Neural cell (in vitro differentiated cells): ENCODE results near the gene CHRNB4. TPM values are rescaled to one million over a fixed set of nuclear protein-coding genes. Genes with fewer than 3 reads are reported as not detected.

Experiments used
- H2AFZ ChIP-seq: fragments of 200-600, 300-800 bp; sonication (generic), shearing (Covaris generic); 2 replicates; pipeline ENCODE4 v1.6.0; 2014; ENCODE audit warnings: low read depth, mild to moderate bottlenecking, antibody characterized with exemption, low read length, moderate library complexity
- H3F3A ChIP-seq: fragments of 200-600 bp; shearing (Covaris generic); 2 replicates; pipeline ENCODE4 v1.6.1; 2016; ENCODE audit warnings: mild to moderate bottlenecking, moderate library complexity, mixed read lengths, antibody characterized with exemption, low read length; ENCODE audit not compliant: insufficient read depth, poor library complexity, severe bottlenecking
- H3K27ac ChIP-seq: fragments of 200-600, 300-800 bp; sonication (generic), shearing (Covaris generic); 2 replicates; pipeline ENCODE4 v1.5.1; 2014; ENCODE audit warnings: mild to moderate bottlenecking, low read length, moderate library complexity
- H3K27me3 ChIP-seq: fragments of 300-800, 200-600 bp; sonication (generic), shearing (Covaris generic); 2 replicates; pipeline ENCODE4 v1.6.0; 2014; ENCODE audit warnings: mild to moderate bottlenecking, low read depth, low read length, moderate library complexity; ENCODE audit not compliant: insufficient read depth
- H3K36me3 ChIP-seq: fragments of 300-800, 200-600 bp; sonication (generic), shearing (Covaris generic); 2 replicates; pipeline ENCODE4 v1.5.1; 2014; ENCODE audit warnings: mild to moderate bottlenecking, antibody characterized with exemption, low read length, moderate library complexity; ENCODE audit not compliant: insufficient read depth
- H3K4me2 ChIP-seq: fragments of 300-800, 200-600 bp; sonication (generic), shearing (Covaris generic); 2 replicates; pipeline ENCODE4 v1.6.0; 2014; ENCODE audit warnings: mild to moderate bottlenecking, low read length
- H3K4me3 ChIP-seq: fragments of 300-800, 200-600 bp; sonication (generic), shearing (Covaris generic); 2 replicates; pipeline ENCODE4 v1.5.1; 2014; ENCODE audit warnings: mild to moderate bottlenecking, low read length, moderate library complexity
- H3K79me2 ChIP-seq: fragments of 200-600 bp; shearing (Covaris generic); replicated peaks from 2 replicates; pipeline ENCODE4 v1.6.0; 2014; ENCODE audit warnings: mild to moderate bottlenecking, low read length, moderate library complexity; ENCODE audit not compliant: insufficient read depth
- H3K9ac ChIP-seq: fragments of 300-800, 200-600 bp; sonication (generic), shearing (Covaris generic); 2 replicates; pipeline ENCODE4 v1.6.1; 2016; ENCODE audit warnings: mild to moderate bottlenecking, low read length, mixed read lengths
- H3K9me2 ChIP-seq: fragments of 200-600 bp; shearing (Covaris generic); 2 replicates; pipeline ENCODE4 v1.6.1; 2016; ENCODE audit warnings: mild to moderate bottlenecking, low read length, mixed read lengths; ENCODE audit not compliant: insufficient read depth
- H3K9me3 ChIP-seq: fragments of 200-600, 300-800 bp; sonication (generic), shearing (Covaris generic); 2 replicates; pipeline ENCODE4 v1.6.1; 2016; ENCODE audit warnings: mild to moderate bottlenecking, mixed run types, low read length, moderate library complexity, mixed read lengths
- H4K20me1 ChIP-seq: fragments of 200-600 bp; shearing (Covaris generic); 2 replicates; pipeline ENCODE4 v1.6.1; 2016; ENCODE audit warnings: mild to moderate bottlenecking, mixed run types; ENCODE audit not compliant: insufficient read depth
- EP300 ChIP-seq: fragments of 450-650 bp; conservative IDR thresholded peaks from 2 replicates; pipeline ENCODE4 v1.6.1; 2014; ENCODE audit warnings: antibody characterized with exemption, mild to moderate bottlenecking, moderate library complexity; ENCODE audit not compliant: poor library complexity, severe bottlenecking
- EZH2 ChIP-seq: fragments of 200-600, 300-800 bp; shearing (Covaris generic), sonication (generic); IDR thresholded peaks from 2 replicates; pipeline ENCODE4 v1.6.1; 2014; ENCODE audit warnings: antibody characterized with exemption, low read length, borderline replicate concordance, mild to moderate bottlenecking; ENCODE audit not compliant: insufficient read depth, poor library complexity, severe bottlenecking
- MXI1 ChIP-seq: fragments of 450-650 bp; conservative IDR thresholded peaks from 2 replicates; pipeline ENCODE4 v1.6.1; 2014; ENCODE audit warnings: antibody characterized with exemption, mild to moderate bottlenecking; ENCODE audit not compliant: poor library complexity, severe bottlenecking
- POLR2AphosphoS5 ChIP-seq: IDR thresholded peaks from 2 replicates; pipeline ENCODE4 v1.6.1; 2012
- RAD21 ChIP-seq: fragments of 450-650 bp; conservative IDR thresholded peaks from 2 replicates; pipeline ENCODE4 v1.6.1; 2014; ENCODE audit warnings: antibody characterized with exemption, mild to moderate bottlenecking, moderate library complexity
- SMC3 ChIP-seq: fragments of 450-650 bp; conservative IDR thresholded peaks from 2 replicates; pipeline ENCODE4 v1.6.1; 2014; ENCODE audit warnings: antibody characterized with exemption, mild to moderate bottlenecking, moderate library complexity; ENCODE audit not compliant: poor library complexity
- TAF1 ChIP-seq: IDR thresholded peaks from 2 replicates; pipeline ENCODE4 v1.6.1; 2012; ENCODE audit warnings: low read depth
- polyA plus RNA-seq: library from polyadenylated mRNA; depleted of rRNA; stranded (reverse); fragments of >200 nt; gene quantifications from 2 replicates; pipeline ENCODE4 v1.2.3, GENCODE V29; 2014
- TF ChIP-seq, protein P1 (sequence below): fragments of 450-650 bp; IDR thresholded peaks from 2 replicates; pipeline ENCODE4 v1.5.1; 2014; ENCODE audit warnings: antibody characterized with exemption, mild to moderate bottlenecking, moderate library complexity; ENCODE audit not compliant: poor library complexity, severe bottlenecking
- TF ChIP-seq, protein P2 (sequence below): IDR thresholded peaks from 2 replicates; pipeline ENCODE4 v1.6.1; 2012; ENCODE audit warnings: borderline replicate concordance

The CHRNB4 gene
- polyA plus RNA-seq, 1 donor from 2014 or later: not detected

DNA sequence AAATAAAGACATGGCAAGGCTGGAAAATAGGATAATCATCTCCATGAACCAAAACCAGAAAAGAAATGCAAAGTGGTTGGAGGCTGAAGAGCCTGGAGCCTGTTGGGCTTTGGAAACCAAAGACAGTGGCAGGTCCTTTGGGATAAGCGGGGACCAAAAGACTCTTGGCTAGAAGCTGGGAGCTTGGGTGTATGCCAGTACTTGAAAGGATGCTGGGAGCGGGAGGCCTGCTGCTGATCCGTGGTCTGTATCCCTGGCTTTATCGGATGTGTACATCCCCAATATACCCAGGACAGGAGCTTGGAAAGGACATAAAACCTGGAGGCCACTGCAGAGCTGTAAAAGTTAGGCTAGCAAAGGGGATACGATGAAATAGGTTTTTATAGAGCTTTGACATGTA, 1.3 kb upstream of the CHRNB4 start:
- H4K20me1 ChIP-seq: no peaks in the 10 kb centered on the region
- H3K4me2 ChIP-seq: no peak overlapping the region
- no peak overlapping the region for H3K4me3 ChIP-seq
- H3K27ac ChIP-seq: no peak overlapping the region
- H3F3A ChIP-seq: no peaks in the 10 kb centered on the region
- no peaks in the 10 kb centered on the region for H3K79me2 ChIP-seq
- H3K36me3 ChIP-seq: no peaks in the 10 kb centered on the region
- H3K9me2 ChIP-seq: no peaks in the 10 kb centered on the region
- TF ChIP-seq TAF1 (no peak), MXI1 (no peak)
- H3K9me3 ChIP-seq: no peaks in the 10 kb centered on the region
- H2AFZ ChIP-seq: no peak overlapping the region
- no peak overlapping the region for H3K9ac ChIP-seq
- peaks cover 27% of the 10 kb centered on the region for H3K27me3 ChIP-seq

DNA sequence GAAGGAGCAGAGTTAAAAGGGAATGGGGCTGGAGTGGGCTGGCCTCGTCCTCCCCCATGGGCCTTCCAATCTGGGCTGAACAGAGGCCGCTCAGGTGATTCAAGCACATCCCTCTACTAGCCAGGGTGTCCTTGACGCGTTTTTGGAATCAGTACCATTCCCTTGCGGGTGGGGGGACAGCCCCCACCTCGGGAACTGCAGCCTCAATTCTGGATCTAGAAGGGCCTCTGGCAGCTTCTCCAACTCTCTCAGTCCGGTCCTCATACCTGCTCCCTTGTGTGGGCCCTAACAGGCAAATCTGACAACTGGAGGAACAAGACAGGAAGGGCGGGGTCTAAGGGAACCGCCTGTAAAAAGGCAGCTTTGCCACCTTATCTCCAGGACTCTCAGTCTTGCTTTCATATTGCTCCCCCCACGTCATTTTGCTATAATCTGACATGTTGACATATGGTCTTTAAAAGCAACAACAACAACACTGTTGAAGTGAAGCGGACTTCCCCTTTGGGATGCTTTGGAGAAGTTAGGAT, 802 bp upstream of the CHRNB4 start:
- no peaks in the 10 kb centered on the region for H3K9me2 ChIP-seq
- no peak overlapping the region for H2AFZ ChIP-seq
- H4K20me1 ChIP-seq: no peaks in the 10 kb centered on the region
- H3K4me3 ChIP-seq: peak overlapping the region; percentile 68
- H3K9me3 ChIP-seq: no peaks in the 10 kb centered on the region
- H3F3A ChIP-seq: no peaks in the 10 kb centered on the region
- H3K9ac ChIP-seq: no peak overlapping the region
- peaks cover 27% of the 10 kb centered on the region for H3K27me3 ChIP-seq
- H3K27ac ChIP-seq: no peak overlapping the region
- H3K36me3 ChIP-seq: no peaks in the 10 kb centered on the region
- H3K79me2 ChIP-seq: no peaks in the 10 kb centered on the region
- TF ChIP-seq POLR2AphosphoS5 (no peak), SMC3 (no peak), EP300 (no peak), TAF1 (no peak), MXI1 (no peak), RAD21 (no peak), EZH2 (no peak)
- TF ChIP-seq, protein P1, sequence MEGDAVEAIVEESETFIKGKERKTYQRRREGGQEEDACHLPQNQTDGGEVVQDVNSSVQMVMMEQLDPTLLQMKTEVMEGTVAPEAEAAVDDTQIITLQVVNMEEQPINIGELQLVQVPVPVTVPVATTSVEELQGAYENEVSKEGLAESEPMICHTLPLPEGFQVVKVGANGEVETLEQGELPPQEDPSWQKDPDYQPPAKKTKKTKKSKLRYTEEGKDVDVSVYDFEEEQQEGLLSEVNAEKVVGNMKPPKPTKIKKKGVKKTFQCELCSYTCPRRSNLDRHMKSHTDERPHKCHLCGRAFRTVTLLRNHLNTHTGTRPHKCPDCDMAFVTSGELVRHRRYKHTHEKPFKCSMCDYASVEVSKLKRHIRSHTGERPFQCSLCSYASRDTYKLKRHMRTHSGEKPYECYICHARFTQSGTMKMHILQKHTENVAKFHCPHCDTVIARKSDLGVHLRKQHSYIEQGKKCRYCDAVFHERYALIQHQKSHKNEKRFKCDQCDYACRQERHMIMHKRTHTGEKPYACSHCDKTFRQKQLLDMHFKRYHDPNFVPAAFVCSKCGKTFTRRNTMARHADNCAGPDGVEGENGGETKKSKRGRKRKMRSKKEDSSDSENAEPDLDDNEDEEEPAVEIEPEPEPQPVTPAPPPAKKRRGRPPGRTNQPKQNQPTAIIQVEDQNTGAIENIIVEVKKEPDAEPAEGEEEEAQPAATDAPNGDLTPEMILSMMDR: no peak
- TF ChIP-seq, protein P2, sequence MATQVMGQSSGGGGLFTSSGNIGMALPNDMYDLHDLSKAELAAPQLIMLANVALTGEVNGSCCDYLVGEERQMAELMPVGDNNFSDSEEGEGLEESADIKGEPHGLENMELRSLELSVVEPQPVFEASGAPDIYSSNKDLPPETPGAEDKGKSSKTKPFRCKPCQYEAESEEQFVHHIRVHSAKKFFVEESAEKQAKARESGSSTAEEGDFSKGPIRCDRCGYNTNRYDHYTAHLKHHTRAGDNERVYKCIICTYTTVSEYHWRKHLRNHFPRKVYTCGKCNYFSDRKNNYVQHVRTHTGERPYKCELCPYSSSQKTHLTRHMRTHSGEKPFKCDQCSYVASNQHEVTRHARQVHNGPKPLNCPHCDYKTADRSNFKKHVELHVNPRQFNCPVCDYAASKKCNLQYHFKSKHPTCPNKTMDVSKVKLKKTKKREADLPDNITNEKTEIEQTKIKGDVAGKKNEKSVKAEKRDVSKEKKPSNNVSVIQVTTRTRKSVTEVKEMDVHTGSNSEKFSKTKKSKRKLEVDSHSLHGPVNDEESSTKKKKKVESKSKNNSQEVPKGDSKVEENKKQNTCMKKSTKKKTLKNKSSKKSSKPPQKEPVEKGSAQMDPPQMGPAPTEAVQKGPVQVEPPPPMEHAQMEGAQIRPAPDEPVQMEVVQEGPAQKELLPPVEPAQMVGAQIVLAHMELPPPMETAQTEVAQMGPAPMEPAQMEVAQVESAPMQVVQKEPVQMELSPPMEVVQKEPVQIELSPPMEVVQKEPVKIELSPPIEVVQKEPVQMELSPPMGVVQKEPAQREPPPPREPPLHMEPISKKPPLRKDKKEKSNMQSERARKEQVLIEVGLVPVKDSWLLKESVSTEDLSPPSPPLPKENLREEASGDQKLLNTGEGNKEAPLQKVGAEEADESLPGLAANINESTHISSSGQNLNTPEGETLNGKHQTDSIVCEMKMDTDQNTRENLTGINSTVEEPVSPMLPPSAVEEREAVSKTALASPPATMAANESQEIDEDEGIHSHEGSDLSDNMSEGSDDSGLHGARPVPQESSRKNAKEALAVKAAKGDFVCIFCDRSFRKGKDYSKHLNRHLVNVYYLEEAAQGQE: no peak
- no peak overlapping the region for H3K4me2 ChIP-seq

DNA sequence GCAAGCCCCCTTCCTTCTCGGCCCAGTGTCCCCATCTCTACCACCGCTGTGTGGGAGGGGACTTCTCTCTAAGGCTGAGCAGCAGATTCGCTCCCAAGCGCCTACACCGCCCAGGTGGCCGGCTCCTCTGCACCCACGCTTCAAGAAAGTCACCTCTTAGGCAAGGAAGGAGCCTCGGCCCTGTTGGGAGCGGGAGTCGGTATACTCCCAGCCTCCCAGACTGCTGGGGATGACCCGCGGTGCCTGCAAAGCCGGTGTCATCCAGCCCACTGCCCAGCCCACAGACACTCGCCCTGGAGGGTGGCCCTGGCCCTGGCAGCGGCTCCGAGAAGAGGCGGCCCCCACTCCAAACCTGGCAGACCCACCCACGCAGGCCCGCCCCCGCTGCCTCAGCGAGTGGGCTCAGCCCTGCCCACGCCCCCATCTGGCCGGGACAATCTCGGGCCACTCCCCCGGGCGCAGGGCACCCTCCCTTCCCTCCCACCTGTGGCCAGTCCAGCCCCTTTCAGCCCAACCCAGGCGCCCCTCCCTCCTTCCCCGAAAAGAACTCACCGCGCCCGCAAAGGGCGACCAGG, 396 bp downstream of the CHRNB4 start:
- no peaks in the 10 kb centered on the region for H3K9me3 ChIP-seq
- no peak overlapping the region for H3K27ac ChIP-seq
- peaks cover 27% of the 10 kb centered on the region for H3K27me3 ChIP-seq
- no peaks in the 10 kb centered on the region for H3K36me3 ChIP-seq
- no peaks in the 10 kb centered on the region for H4K20me1 ChIP-seq
- TF ChIP-seq MXI1 (no peak), SMC3 (no peak), EP300 (no peak)
- no peaks in the 10 kb centered on the region for H3K9me2 ChIP-seq
- no peak overlapping the region for H3K4me2 ChIP-seq
- H3K79me2 ChIP-seq: no peaks in the 10 kb centered on the region
- H3K9ac ChIP-seq: peak overlapping the region; percentile 16
- no peak overlapping the region for H2AFZ ChIP-seq
- peak overlapping the region; percentile 68 for H3K4me3 ChIP-seq
- no peaks in the 10 kb centered on the region for H3F3A ChIP-seq
